Ovary (tissue), 3 donors: Measurements from ENCODE around the gene TMEM50A.
"Not testable (repeated sequence)": the region's sequence is repeated elsewhere in the genome, so short reads cannot be mapped to it uniquely, and the experiment has no call there.

ENCODE experiments used
- EP300 ChIP-seq: sonication (generic); formaldehyde crosslinking; IDR thresholded peaks from one replicate; pipeline ENCODE4 v1.6.1; 2017; ENCODE audit warnings: antibody characterized with exemption
- POLR2A ChIP-seq: fragments of 450-650 bp; IDR thresholded peaks from one replicate; pipeline ENCODE4 v1.6.1; 2017; ENCODE audit warnings: antibody characterized with exemption, mild to moderate bottlenecking, moderate library complexity
- TF ChIP-seq, protein P1 (sequence below), 3 donors: fragments of 450-650 bp in 2 of 3; fragments of 200-600 bp in 1 of 3; IDR thresholded peaks; one replicate each; pipeline versions ENCODE4 v1.5.1 to v1.8.0; 2016 to 2022; ENCODE audit warnings: antibody characterized with exemption in 3 of 3, mild to moderate bottlenecking in 1 of 3
- donor health status: DM: no; HTN: no; CAD: no.

DNA sequence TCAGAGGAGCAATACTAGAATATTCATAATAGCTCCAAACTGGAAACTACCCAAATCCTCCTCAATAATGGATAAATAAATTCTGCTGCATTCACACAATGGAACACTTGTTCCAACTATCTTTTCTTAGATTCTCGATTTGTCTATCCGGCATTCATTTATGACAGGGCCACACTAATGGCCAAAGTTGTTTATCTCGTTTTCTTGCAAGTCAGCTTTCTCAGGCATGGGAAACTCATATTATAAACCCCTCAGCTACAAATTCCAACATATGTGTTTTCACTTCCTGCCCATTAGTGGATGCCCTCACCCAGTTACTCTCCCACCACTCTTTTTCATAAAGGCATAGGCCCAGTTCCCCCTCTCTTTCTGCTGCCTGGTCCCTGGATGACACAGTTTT lies 40.2 kb downstream of the TMEM50A start:
- TF ChIP-seq, protein P1, sequence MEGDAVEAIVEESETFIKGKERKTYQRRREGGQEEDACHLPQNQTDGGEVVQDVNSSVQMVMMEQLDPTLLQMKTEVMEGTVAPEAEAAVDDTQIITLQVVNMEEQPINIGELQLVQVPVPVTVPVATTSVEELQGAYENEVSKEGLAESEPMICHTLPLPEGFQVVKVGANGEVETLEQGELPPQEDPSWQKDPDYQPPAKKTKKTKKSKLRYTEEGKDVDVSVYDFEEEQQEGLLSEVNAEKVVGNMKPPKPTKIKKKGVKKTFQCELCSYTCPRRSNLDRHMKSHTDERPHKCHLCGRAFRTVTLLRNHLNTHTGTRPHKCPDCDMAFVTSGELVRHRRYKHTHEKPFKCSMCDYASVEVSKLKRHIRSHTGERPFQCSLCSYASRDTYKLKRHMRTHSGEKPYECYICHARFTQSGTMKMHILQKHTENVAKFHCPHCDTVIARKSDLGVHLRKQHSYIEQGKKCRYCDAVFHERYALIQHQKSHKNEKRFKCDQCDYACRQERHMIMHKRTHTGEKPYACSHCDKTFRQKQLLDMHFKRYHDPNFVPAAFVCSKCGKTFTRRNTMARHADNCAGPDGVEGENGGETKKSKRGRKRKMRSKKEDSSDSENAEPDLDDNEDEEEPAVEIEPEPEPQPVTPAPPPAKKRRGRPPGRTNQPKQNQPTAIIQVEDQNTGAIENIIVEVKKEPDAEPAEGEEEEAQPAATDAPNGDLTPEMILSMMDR (IDR thresholded peaks at IDR 0.05): not testable (repeated sequence)
- TF ChIP-seq POLR2A, EP300: not testable (repeated sequence)
